ENCODE results near the gene CHRNB1. TPM values are rescaled to one million over a fixed set of nuclear protein-coding genes. Genes with fewer than 3 reads are reported as not detected.
A peak's percentile ranks its signal among the peaks of the same experiment; 100 is the strongest.

CHRNB1 gene
- total RNA-seq, 1 donor from 2014 or later, result 7.2 TPM

GRCh38 chr17:7437369-7437863 lies 7.4 kb upstream of the CHRNB1 start:
- DNase-seq (ENCODE audit: low read depth in 2 of 2), result no peak

GRCh38 chr17:7437950-7438614 lies 6.8 kb upstream of the CHRNB1 start:
- peak in 1 of 2 donors; percentile 18 for DNase-seq (ENCODE audit: low read depth in 2 of 2)

GRCh38 chr17:7438656-7439460 lies 6.0 kb upstream of the CHRNB1 start:
- DNase-seq (ENCODE audit: low read depth in 2 of 2), result no peak

- no peak for DNase-seq (ENCODE audit: low read depth in 2 of 2)
These were observed 5.3 kb upstream of the CHRNB1 start, which contains the start of gene FGF11 for GRCh38 chr17:7439462-7440112. FGF11 (plus strand) TSS chr17:7439512; CDS start chr17:7439621, 109 bp downstream.

GRCh38 chr17:7440113-7440833 lies 4.6 kb upstream of the CHRNB1 start:
- DNase-seq (ENCODE audit: low read depth in 2 of 2), result peak in 1 of 2 donors; percentile 26

- peak in 1 of 2 donors; percentile 33 for DNase-seq (ENCODE audit: low read depth in 2 of 2)
These were observed 4.0 kb upstream of the CHRNB1 start for GRCh38 chr17:7440834-7441195.

- DNase-seq (ENCODE audit: low read depth in 2 of 2), result no peak
These were observed 3.6 kb upstream of the CHRNB1 start for GRCh38 chr17:7441266-7441665.

GRCh38 chr17:7442142-7442541 lies 2.7 kb upstream of the CHRNB1 start:
- DNase-seq (ENCODE audit: low read depth in 2 of 2), result no peak

GRCh38 chr17:7443499-7444485 lies 1.1 kb upstream of the CHRNB1 start:
- DNase-seq (ENCODE audit: low read depth in 2 of 2), result peak in 1 of 2 donors; percentile 30

- no peak for DNase-seq (ENCODE audit: low read depth in 2 of 2)
These were observed 733 bp downstream of the CHRNB1 start for GRCh38 chr17:7445619-7445968.

GRCh38 chr17:7448461-7448860 lies 3.6 kb downstream of the CHRNB1 start:
- DNase-seq (ENCODE audit: low read depth in 2 of 2), result no peak

- DNase-seq (ENCODE audit: low read depth in 2 of 2), result no peak
These were observed 15.2 kb downstream of the CHRNB1 start for GRCh38 chr17:7459961-7460545.

GRCh38 chr17:7460850-7461660 lies 16.2 kb downstream of the CHRNB1 start:
- DNase-seq (ENCODE audit: low read depth in 2 of 2), result no peak

- DNase-seq (ENCODE audit: low read depth in 2 of 2), result no peak
These were observed 17.9 kb downstream of the CHRNB1 start for GRCh38 chr17:7462474-7463371.

GRCh38 chr17:7463372-7463846 lies 18.5 kb downstream of the CHRNB1 start:
- DNase-seq (ENCODE audit: low read depth in 2 of 2), result no peak

GRCh38 chr17:7464081-7464480 lies 19.2 kb downstream of the CHRNB1 start:
- DNase-seq (ENCODE audit: low read depth in 2 of 2), result no peak

- no peak for DNase-seq (ENCODE audit: low read depth in 2 of 2)
These were observed 20.9 kb downstream of the CHRNB1 start for GRCh38 chr17:7465597-7466275.

GRCh38 chr17:7466318-7466638 lies 21.4 kb downstream of the CHRNB1 start:
- DNase-seq (ENCODE audit: low read depth in 2 of 2), result no peak

Measured in dermis microvascular lymphatic vessel endothelial cell (primary cell).